ENCODE measurements around the gene PHOSPHO2.

GRCh38 chr2:169715379-169716237, 21.3 kb downstream of the PHOSPHO2 start:
- TF ChIP-seq CTCF (IDR thresholded peaks at IDR 0.05) (no peak), POLR2A (IDR thresholded peaks at IDR 0.05) (no peak)
